Measurements from ENCODE around the gene DDAH1.

Gene DDAH1

DNA sequence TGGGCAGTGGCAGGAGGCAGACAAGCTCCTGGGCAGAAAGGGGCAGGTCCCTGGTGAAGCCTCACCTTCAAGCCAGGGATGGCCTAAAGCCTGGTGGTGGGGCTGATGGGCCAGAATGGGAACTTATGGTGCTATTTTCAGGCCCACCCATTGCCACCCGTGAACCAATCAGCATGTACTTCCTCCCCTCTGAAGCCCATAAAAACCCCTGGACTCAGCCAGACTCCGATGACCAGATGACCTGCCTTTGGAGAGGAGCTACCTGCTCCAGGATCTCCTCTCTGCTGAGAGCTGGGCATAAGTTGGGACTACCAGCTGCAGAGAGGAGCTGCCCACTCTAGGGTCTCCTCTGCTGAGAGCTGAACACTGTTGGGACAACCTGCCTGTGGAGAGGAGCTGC lies 180.8 kb downstream of the DDAH1 start:
- no peaks in the 10 kb centered on the region for H3K9me3 ChIP-seq (ENCODE audit: insufficient read depth, low read length)
- TF ChIP-seq, protein P1, sequence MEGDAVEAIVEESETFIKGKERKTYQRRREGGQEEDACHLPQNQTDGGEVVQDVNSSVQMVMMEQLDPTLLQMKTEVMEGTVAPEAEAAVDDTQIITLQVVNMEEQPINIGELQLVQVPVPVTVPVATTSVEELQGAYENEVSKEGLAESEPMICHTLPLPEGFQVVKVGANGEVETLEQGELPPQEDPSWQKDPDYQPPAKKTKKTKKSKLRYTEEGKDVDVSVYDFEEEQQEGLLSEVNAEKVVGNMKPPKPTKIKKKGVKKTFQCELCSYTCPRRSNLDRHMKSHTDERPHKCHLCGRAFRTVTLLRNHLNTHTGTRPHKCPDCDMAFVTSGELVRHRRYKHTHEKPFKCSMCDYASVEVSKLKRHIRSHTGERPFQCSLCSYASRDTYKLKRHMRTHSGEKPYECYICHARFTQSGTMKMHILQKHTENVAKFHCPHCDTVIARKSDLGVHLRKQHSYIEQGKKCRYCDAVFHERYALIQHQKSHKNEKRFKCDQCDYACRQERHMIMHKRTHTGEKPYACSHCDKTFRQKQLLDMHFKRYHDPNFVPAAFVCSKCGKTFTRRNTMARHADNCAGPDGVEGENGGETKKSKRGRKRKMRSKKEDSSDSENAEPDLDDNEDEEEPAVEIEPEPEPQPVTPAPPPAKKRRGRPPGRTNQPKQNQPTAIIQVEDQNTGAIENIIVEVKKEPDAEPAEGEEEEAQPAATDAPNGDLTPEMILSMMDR (IDR thresholded peaks at IDR 0.05; ENCODE audit: insufficient read depth, low read length, poor library complexity, severe bottlenecking): no peak
- TF ChIP-seq EZH2phosphoT487 (conservative IDR thresholded peaks at IDR 0.05; ENCODE audit: low read length): no peak
- no peaks in the 10 kb centered on the region for H3K36me3 ChIP-seq (ENCODE audit: low read length)
- no peaks in the 10 kb centered on the region for H4K20me1 ChIP-seq (ENCODE audit: low read depth, low read length)
- H3K4me3 ChIP-seq (ENCODE audit: insufficient read depth, low read length, poor library complexity, severe bottlenecking): no peak overlapping the region
- H2AFZ ChIP-seq (ENCODE audit: low read depth, low read length, severe bottlenecking): no peak overlapping the region
- H3K27ac ChIP-seq (ENCODE audit: low read depth, low read length): no peak overlapping the region
- H3F3A ChIP-seq (ENCODE audit: insufficient read depth): no peaks in the 10 kb centered on the region
- H3K27me3 ChIP-seq (ENCODE audit: low read length): no peaks in the 10 kb centered on the region
- no peaks in the 10 kb centered on the region for H3K9me2 ChIP-seq (replicated peaks; ENCODE audit: insufficient read depth, low read length)
- no peak overlapping the region for H3K4me2 ChIP-seq (ENCODE audit: low read depth, low read length, poor library complexity, severe bottlenecking)
- no peak overlapping the region for H3K9ac ChIP-seq (ENCODE audit: low read length)
- H3K79me2 ChIP-seq (ENCODE audit: insufficient read depth, low read length): no peaks in the 10 kb centered on the region

DNA sequence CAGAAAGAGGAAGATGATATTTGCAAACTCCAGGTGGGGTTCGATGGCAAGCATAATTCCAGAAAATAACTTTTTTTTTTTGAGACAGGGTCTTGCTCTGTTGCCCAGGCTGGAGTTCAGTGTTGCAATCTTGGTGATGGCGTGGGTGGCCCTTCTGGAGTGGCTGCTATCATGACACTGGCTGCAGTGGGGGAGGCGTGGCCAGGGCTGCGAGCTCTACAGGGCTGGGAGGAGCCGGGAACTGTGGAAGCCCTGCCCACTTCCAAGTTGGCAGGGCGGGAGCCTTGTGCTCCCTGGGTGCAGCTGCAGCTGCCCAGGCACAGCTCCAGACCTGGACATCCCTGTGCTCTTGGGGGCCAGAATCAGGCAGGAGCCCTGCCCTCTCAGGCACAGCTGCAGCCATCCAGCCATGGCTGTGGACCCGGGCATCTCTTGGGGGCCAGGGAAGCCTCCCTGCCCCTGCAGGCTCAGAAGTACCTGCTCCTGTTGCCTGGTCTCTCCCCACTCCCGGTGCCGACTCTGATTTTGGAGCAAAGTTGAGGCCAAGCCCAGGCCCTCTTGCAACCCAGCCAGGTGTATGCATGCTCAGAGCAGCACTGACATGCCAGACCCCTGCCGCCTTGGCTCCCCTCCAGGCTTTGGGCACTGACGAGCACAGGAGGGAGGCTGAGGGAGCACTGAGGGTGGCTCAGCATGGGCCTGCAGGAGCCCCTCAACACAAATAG lies 181.3 kb downstream of the DDAH1 start:
- H3K4me2 ChIP-seq (ENCODE audit: low read depth, low read length, poor library complexity, severe bottlenecking): no peak overlapping the region
- H2AFZ ChIP-seq (ENCODE audit: low read depth, low read length, severe bottlenecking): no peak overlapping the region
- H3K36me3 ChIP-seq (ENCODE audit: low read length): no peaks in the 10 kb centered on the region

DNA sequence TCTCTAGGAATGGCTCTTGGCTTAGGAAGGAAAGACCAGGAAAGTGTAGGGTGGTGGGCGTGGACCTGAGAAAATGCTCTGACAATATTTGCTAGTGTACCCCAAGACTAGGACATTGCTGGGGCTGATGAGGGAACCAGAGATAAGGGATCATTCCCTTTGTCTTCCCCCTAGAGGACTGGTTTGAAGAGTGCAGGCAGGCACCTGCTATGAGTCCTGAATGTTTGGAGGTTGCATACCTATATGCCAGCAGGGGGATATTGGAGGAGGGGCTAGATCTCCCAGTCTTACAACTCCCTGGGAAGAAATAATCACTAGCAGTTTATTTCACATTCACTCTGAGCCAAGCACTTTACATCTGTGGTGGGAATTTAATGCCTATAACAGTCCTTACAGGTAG lies 182.5 kb downstream of the DDAH1 start:
- no peak overlapping the region for H3K27ac ChIP-seq (ENCODE audit: low read depth, low read length)
- no peaks in the 10 kb centered on the region for H3K9me3 ChIP-seq (ENCODE audit: insufficient read depth, low read length)
- no peaks in the 10 kb centered on the region for H3K36me3 ChIP-seq (ENCODE audit: low read length)
- H3K4me3 ChIP-seq (ENCODE audit: insufficient read depth, low read length, poor library complexity, severe bottlenecking): no peak overlapping the region
- no peak for TF ChIP-seq EZH2phosphoT487 (conservative IDR thresholded peaks at IDR 0.05; ENCODE audit: low read length)
- TF ChIP-seq, protein P1 (IDR thresholded peaks at IDR 0.05; ENCODE audit: insufficient read depth, low read length, poor library complexity, severe bottlenecking): no peak
- no peaks in the 10 kb centered on the region for H3K79me2 ChIP-seq (ENCODE audit: insufficient read depth, low read length)
- 0 out of 2 replicates have a peak, but pooled peaks cover 2% of the 10 kb centered on the region for H3F3A ChIP-seq (ENCODE audit: insufficient read depth)
- H4K20me1 ChIP-seq (ENCODE audit: low read depth, low read length): no peaks in the 10 kb centered on the region
- no peak overlapping the region for H3K4me2 ChIP-seq (ENCODE audit: low read depth, low read length, poor library complexity, severe bottlenecking)
- no peaks in the 10 kb centered on the region for H3K27me3 ChIP-seq (ENCODE audit: low read length)
- no peaks in the 10 kb centered on the region for H3K9me2 ChIP-seq (replicated peaks; ENCODE audit: insufficient read depth, low read length)
- H3K9ac ChIP-seq (ENCODE audit: low read length): no peak overlapping the region
- no peak overlapping the region for H2AFZ ChIP-seq (ENCODE audit: low read depth, low read length, severe bottlenecking)

More for the DNA sequence above, 181.3 kb downstream of the DDAH1 start:
- TF ChIP-seq, protein P1 (IDR thresholded peaks at IDR 0.05; ENCODE audit: insufficient read depth, low read length, poor library complexity, severe bottlenecking): no peak
- Histone ChIP-seq H3K4me3 (ENCODE audit: insufficient read depth, low read length, poor library complexity, severe bottlenecking) (no peak overlapping the region), H3K79me2 (ENCODE audit: insufficient read depth, low read length) (no peaks in the 10 kb centered on the region), H3K9me2 (replicated peaks; ENCODE audit: insufficient read depth, low read length) (no peaks in the 10 kb centered on the region), H3K9me3 (ENCODE audit: insufficient read depth, low read length) (no peaks in the 10 kb centered on the region), H3F3A (ENCODE audit: insufficient read depth) (no peaks in the 10 kb centered on the region), H3K27ac (ENCODE audit: low read depth, low read length) (no peak overlapping the region), H3K27me3 (ENCODE audit: low read length) (no peaks in the 10 kb centered on the region), H3K9ac (ENCODE audit: low read length) (no peak overlapping the region), H4K20me1 (ENCODE audit: low read depth, low read length) (no peaks in the 10 kb centered on the region)

Data from SU-DHL-6 (cell line).